SU-DHL-6 (cell line): ENCODE results near the gene ZNF566.

Experiments
- EZH2phosphoT487 ChIP-seq: fragments of 200-600 bp; sonication (generic), shearing (Covaris generic); conservative IDR thresholded peaks from 2 replicates; pipeline ENCODE4 v1.6.1; 2018; ENCODE audit warnings: mild to moderate bottlenecking, antibody characterized with exemption, low read length, moderate library complexity, mixed read lengths
- TF ChIP-seq, protein P1 (sequence below): fragments of 200-600 bp; sonication (generic); IDR thresholded peaks from one replicate; pipeline ENCODE4 v1.5.1; 2017; ENCODE audit warnings: antibody characterized with exemption, mild to moderate bottlenecking, low read length, moderate library complexity; ENCODE audit not compliant: insufficient read depth, poor library complexity, severe bottlenecking

DNA sequence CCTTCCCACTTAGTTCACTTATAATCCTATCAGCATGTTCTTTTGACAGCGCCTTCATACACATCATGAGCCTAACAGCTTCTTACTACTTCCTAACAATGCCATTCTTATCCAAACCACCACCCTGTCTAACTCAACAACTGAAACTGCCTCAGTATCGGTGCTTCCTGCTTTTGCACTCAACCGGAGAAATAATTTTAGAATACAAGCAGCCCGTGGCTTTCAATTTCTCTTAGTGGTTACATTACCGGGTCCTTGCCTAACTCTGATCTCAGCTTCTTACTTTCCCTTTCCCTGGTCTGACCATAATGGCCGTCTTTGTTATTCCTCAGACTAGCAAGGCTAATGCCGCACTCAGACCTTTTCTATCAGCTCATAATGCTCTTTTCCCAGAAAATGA, 87.9 kb downstream of the ZNF566 start:
- TF ChIP-seq, protein P1, sequence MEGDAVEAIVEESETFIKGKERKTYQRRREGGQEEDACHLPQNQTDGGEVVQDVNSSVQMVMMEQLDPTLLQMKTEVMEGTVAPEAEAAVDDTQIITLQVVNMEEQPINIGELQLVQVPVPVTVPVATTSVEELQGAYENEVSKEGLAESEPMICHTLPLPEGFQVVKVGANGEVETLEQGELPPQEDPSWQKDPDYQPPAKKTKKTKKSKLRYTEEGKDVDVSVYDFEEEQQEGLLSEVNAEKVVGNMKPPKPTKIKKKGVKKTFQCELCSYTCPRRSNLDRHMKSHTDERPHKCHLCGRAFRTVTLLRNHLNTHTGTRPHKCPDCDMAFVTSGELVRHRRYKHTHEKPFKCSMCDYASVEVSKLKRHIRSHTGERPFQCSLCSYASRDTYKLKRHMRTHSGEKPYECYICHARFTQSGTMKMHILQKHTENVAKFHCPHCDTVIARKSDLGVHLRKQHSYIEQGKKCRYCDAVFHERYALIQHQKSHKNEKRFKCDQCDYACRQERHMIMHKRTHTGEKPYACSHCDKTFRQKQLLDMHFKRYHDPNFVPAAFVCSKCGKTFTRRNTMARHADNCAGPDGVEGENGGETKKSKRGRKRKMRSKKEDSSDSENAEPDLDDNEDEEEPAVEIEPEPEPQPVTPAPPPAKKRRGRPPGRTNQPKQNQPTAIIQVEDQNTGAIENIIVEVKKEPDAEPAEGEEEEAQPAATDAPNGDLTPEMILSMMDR: no peak
- TF ChIP-seq EZH2phosphoT487: no peak
